GM19467 (cell line): ENCODE data around the gene SRPRB.

Experiments used
- ATAC-seq: cut with Tn5 transposase; IDR thresholded peaks from one replicate; pipeline ENCODE4 v1.9.1; 2021; ENCODE audit warnings: mild to moderate bottlenecking, moderate library complexity; ENCODE audit not compliant: unreplicated experiment

SRPRB gene

GRCh38 chr3:133840055-133840737, 34.6 kb downstream of the SRPRB start:
- ATAC-seq: no peak

DNA sequence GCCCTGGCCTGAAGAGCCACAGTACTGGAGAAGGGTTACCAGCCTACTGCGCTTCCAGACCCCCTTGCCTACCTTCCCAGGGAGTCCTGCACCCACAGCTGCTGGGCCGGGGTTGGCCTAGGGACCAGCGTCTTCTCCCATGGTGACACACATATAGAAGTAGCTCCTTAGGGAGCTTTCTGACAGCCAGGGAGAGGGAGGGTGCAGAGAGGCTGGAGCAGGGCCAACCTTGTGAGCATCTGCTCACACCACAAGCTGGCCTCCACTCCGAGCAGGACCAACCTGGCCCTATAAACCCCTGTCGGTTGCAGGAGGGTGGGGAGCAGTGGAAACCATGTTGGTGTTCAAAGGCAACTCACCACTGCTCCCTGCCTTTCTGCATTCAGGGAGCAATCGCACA, 35.2 kb downstream of the SRPRB start:
- no peak for ATAC-seq

GRCh38 chr3:133841196-133841595, 35.6 kb downstream of the SRPRB start:
- ATAC-seq: no peak

GRCh38 chr3:133842158-133842557, 36.5 kb downstream of the SRPRB start:
- ATAC-seq: no peak

GRCh38 chr3:133843634-133844033, 38.0 kb downstream of the SRPRB start:
- no peak for ATAC-seq

DNA sequence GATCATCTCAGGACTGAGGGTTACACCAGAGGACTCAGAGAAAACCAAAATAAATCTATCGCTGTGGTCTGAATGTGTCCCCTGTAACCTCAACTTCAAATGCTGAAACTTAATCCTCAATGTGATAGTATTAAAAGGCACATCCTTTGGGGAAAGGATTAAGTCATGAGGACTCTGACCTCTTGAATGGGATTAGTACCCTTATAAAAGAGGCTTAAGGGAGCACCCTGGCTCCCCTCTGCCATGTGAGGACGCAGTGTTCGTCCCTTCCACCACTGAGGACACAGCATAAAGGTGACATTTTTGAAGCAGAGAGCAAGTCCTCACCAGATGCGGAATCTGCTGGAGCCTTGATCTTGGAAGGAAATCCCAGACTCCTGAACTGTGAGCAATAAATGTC, 39.5 kb downstream of the SRPRB start:
- ATAC-seq: no peak

DNA sequence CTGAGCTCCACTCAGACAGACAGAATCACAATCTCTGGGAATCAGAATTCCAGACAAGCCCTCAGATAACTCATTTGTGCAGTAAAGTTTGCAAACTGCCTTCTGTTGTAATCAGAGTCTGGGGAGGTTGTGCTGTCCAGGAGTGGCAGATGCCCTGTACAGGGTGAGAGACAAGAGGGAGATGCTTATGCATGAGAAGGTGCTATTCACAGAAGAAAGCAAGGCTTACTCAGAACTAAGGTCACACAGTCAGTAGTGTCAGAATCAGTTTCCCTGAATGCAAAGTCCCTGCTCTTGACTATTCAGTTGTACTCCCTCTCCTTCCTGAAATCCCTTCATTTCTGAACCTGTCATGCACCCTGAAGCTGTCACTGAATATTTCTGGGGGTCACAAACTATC, 43.7 kb downstream of the SRPRB start:
- no peak for ATAC-seq

- ATAC-seq: no peak
Observed at GRCh38 chr3:133850034-133850433, 44.4 kb downstream of the SRPRB start.

GRCh38 chr3:133851266-133851906, 45.8 kb downstream of the SRPRB start:
- peak; percentile 51 for ATAC-seq

DNA sequence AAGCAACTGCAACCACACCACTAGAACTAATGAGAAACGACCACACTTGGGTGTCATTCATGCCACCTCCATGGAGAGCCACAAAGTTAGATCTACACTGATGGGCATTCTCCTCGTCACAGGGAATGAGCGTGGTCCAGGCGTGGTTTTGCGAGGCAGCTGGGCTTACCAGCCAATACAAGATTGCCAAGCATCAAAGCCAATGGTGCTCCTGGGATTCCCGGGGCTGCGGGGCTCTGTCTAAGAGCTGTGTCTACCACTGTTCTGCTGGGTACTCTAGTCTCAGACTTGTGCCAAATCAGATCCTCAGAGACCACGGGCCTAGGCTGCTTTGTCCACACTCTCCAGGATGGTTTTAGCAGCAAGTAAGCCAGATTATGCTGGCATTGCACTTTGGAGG, 46.3 kb downstream of the SRPRB start:
- ATAC-seq: no peak

GRCh38 chr3:133853063-133853924, 47.7 kb downstream of the SRPRB start:
- ATAC-seq: no peak

- ATAC-seq: no peak
Observed at GRCh38 chr3:133853925-133854227, 48.3 kb downstream of the SRPRB start.

DNA sequence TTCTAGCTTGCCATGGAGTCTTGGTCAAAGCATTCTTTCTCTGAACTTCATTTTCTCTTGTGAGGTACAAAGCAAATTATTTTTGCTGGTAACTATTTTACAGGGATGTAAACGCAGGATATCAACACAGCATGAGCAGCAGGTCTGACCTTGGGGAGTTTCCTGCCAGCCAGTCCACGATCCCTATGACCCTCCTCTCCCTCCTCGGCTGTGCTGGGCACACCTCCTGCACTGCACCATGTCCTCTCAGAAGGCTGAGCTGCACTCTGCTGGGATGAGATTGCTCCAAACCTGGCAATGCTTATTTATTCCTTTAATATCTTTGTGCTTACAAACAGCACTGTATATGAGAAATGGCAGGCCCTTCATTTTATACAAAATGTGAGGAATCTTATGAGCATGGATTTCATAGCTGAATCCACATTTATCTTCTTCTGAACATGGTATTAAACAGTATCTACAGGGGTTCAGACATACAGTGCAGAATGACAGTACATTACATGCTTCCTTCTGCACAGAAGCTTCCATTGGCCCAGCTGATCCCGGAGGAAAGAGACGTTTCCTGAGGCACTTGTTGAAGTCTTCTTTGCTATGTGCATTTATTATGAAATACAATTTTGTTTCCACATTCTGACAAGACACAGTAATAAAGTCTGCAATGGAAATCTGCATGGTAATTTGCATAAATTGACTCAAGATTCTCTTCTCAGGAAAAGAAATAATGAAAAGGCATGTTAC, 48.8 kb downstream of the SRPRB start:
- ATAC-seq: no peak

GRCh38 chr3:133855002-133855370, 49.4 kb downstream of the SRPRB start:
- ATAC-seq: no peak

- ATAC-seq: no peak
Observed at GRCh38 chr3:133855772-133856171, 50.2 kb downstream of the SRPRB start.

DNA sequence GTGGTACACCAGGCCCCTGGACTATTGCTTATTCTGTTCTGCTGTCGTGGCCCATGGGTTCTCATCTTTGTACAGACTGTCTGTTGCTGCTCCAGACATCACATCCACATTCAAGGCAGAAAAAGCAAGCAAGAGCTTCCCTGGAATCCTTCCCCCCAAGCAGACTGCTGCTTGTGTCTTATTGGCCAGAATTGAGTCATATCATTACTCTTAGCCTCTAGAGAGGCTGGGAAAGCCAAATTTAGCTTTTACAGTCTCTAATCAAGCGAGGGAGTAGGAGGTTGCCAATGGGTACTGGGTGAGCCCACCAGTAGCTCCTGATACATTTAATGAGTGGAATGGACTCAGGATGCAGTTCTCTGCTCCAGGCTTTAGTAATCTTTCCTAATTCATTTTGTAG, 50.7 kb downstream of the SRPRB start:
- ATAC-seq: no peak

- ATAC-seq: no peak
Observed at GRCh38 chr3:133857767-133858166, 52.2 kb downstream of the SRPRB start.

- no peak for ATAC-seq
Observed at GRCh38 chr3:133859381-133860234, 54.0 kb downstream of the SRPRB start.

GRCh38 chr3:133860519-133860918, 54.9 kb downstream of the SRPRB start:
- no peak for ATAC-seq

GRCh38 chr3:133862161-133862560, 56.5 kb downstream of the SRPRB start:
- ATAC-seq: no peak

GRCh38 chr3:133863911-133864310, 58.3 kb downstream of the SRPRB start:
- ATAC-seq: no peak
